Measurements from ENCODE around the gene C11orf86.

DNA sequence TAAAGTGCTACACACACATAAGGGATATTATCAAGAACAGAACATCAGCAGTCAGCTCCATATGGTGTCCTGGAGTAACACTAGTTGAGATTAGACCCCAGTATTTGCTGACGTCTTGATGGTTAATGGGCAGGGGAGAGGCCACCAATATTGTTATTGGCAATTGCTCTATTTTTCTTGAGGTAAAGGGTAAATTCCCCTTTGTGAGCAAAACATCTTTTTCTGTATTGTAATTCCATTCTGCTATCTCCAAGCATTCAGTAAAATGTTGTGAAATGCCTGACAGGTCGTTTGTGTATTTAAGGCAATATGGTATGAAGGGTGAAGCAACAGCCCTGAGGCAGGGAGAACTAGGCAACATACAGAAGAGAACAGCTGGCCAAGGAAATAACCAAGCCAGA is 38.8 kb upstream of the C11orf86 start:
- TF ChIP-seq, protein P1, sequence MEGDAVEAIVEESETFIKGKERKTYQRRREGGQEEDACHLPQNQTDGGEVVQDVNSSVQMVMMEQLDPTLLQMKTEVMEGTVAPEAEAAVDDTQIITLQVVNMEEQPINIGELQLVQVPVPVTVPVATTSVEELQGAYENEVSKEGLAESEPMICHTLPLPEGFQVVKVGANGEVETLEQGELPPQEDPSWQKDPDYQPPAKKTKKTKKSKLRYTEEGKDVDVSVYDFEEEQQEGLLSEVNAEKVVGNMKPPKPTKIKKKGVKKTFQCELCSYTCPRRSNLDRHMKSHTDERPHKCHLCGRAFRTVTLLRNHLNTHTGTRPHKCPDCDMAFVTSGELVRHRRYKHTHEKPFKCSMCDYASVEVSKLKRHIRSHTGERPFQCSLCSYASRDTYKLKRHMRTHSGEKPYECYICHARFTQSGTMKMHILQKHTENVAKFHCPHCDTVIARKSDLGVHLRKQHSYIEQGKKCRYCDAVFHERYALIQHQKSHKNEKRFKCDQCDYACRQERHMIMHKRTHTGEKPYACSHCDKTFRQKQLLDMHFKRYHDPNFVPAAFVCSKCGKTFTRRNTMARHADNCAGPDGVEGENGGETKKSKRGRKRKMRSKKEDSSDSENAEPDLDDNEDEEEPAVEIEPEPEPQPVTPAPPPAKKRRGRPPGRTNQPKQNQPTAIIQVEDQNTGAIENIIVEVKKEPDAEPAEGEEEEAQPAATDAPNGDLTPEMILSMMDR (IDR thresholded peaks at IDR 0.05) = no peak
- TF ChIP-seq POLR2A (IDR thresholded peaks at IDR 0.05) (no peak), POLR2AphosphoS5 (IDR thresholded peaks at IDR 0.05) (no peak)

Measured in transverse colon (tissue), 4 donors.